Measurements from ENCODE around the gene C2CD3. TPM values are rescaled to one million over a fixed set of nuclear protein-coding genes. Genes with fewer than 3 reads are reported as not detected.

C2CD3 gene
- total RNA-seq, 4 donors from 2014 or later: 16.8 to 50.3 (median 29.0) TPM

DNA sequence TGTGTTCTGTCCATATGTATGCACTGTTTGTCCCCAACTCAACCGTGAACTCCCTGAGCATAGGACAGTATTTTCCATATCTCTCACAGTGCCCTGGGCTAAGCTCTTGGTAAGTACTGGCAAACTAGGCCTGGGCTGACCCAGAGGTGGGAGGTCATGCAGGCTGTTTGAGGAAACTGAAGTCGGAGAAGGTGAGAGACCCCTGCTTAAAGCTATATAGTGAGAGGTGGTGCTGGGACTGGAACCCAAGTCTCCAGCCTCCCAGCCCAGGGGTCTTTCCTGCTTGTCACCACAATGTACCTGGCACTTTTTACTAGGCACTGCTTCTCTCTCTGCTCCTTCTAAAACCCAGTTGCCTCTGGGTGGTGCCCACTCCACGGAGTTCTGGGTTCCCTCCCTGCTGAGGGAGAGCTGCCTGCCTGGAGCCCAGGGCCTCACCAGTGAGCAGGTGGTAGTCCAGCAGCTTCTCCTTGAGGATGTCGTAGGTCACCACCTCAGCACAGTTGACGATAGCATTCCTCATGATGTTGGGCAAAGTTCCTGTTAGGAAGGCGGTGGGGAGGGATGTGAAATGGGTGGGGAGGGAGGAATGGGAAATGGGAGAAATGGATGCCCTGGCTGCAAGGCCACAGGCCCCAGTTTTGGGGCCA lies 166.6 kb downstream of the C2CD3 start:
- no peaks in the 10 kb centered on the region for H3K9me3 ChIP-seq
- H3K27ac ChIP-seq: no peak overlapping the region
- H3K36me3 ChIP-seq: peaks cover 0 to 7% (median 0%) of the 10 kb centered on the region in 3 donors
- no peak overlapping the region for H3K4me3 ChIP-seq
- no peaks in the 10 kb centered on the region for H3K27me3 ChIP-seq
- no peak for TF ChIP-seq POLR2A (IDR thresholded peaks at IDR 0.05)
- TF ChIP-seq CTCF (IDR thresholded peaks at IDR 0.05): no peak
- peak in 1 of 3 donors; percentile 40 for DNase-seq
- peaks cover 0 to 6% (median 0%) of the 10 kb centered on the region in 4 donors for H3K4me1 ChIP-seq

DNA sequence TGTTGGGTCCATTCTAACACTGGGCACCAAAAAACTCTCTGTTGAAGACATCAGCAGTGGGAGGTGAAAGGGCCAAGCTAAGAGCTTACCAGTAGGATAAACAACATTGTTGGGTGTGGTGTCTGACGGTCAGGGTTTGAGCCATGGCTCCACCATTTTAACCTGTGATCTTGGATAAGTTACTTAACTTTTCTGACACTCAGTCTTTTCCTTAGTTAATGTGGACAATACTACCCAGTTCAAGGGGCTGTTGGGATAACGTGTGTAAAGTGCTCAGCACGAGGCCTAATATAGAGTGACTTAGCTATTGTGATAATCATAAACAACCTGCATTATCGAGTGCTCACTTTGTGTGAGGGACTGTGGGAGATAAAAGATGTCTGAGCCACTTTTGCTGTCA lies 168.0 kb downstream of the C2CD3 start:
- H3K27me3 ChIP-seq: no peaks in the 10 kb centered on the region
- no peak overlapping the region for H3K4me3 ChIP-seq
- H3K4me1 ChIP-seq: peaks cover 0 to 6% (median 0%) of the 10 kb centered on the region in 4 donors
- peak in 1 of 3 donors; percentile 14 for DNase-seq
- no peak overlapping the region for H3K27ac ChIP-seq
- TF ChIP-seq POLR2A (IDR thresholded peaks at IDR 0.05): no peak
- no peak for TF ChIP-seq CTCF (IDR thresholded peaks at IDR 0.05)
- H3K9me3 ChIP-seq: no peaks in the 10 kb centered on the region
- peaks cover 0 to 7% (median 0%) of the 10 kb centered on the region in 3 donors for H3K36me3 ChIP-seq

GRCh38 chr11:74001822-74002286 lies 168.9 kb downstream of the C2CD3 start:
- Histone ChIP-seq H3K4me3 (no peak overlapping the region), H3K27me3 (no peaks in the 10 kb centered on the region), H3K9me3 (no peaks in the 10 kb centered on the region), H3K27ac (no peak overlapping the region), H3K36me3 (peaks cover 0 to 7% (median 0%) of the 10 kb centered on the region in 3 donors), H3K4me1 (peaks cover 0 to 6% (median 0%) of the 10 kb centered on the region in 4 donors)
- DNase-seq: peak in 1 of 3 donors; percentile 36
- TF ChIP-seq POLR2A (IDR thresholded peaks at IDR 0.05) (no peak), CTCF (IDR thresholded peaks at IDR 0.05) (no peak)

DNA sequence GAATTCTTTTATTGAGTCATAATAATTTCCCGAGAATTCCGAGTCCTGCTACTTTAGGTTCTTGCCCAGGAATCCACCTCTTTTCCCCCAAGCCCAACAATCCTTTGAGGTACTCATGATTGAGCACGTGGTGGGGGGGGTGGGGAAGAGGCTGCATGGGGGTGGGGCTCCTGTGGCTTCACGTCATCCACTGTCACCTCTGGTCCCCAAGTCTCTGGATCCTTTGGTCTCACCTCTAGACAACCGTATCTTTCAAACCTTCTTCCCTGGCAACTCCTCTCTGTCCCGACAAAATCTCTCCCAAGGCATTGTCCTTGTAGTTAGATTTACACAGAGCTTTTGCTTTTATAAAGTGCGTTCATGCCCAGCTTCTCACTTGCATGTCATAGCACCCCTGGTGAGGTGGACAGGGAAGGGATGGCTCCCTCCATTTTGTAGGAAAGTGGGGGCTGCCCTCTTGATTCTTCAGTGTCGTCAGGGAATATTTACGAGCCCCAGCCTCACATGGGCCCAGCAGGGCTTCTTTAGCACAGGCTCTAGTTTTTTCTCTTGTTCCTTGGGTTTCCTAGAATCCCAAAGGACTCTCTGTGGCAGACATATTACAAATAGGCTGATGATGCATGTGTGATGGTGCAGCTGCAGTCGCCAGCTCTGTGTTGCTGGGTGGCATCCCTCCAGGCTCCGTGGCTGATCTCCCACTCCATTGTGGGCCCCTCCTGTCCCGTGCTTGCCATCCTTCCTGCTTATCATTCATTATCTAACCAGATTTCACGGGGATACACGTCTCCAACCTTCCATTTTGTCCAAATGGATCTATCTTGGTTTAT lies 170.3 kb downstream of the C2CD3 start:
- H3K27ac ChIP-seq: no peak overlapping the region
- no peaks in the 10 kb centered on the region for H3K27me3 ChIP-seq
- no peaks in the 10 kb centered on the region for H3K9me3 ChIP-seq
- H3K4me3 ChIP-seq: no peak overlapping the region
- TF ChIP-seq CTCF (IDR thresholded peaks at IDR 0.05) (no peak), POLR2A (IDR thresholded peaks at IDR 0.05) (no peak)
- DNase-seq: peak in 1 of 3 donors; percentile 24
- H3K36me3 ChIP-seq: peaks cover 0 to 7% (median 0%) of the 10 kb centered on the region in 3 donors
- peaks cover 0 to 7% (median 3%) of the 10 kb centered on the region in 4 donors for H3K4me1 ChIP-seq

DNA sequence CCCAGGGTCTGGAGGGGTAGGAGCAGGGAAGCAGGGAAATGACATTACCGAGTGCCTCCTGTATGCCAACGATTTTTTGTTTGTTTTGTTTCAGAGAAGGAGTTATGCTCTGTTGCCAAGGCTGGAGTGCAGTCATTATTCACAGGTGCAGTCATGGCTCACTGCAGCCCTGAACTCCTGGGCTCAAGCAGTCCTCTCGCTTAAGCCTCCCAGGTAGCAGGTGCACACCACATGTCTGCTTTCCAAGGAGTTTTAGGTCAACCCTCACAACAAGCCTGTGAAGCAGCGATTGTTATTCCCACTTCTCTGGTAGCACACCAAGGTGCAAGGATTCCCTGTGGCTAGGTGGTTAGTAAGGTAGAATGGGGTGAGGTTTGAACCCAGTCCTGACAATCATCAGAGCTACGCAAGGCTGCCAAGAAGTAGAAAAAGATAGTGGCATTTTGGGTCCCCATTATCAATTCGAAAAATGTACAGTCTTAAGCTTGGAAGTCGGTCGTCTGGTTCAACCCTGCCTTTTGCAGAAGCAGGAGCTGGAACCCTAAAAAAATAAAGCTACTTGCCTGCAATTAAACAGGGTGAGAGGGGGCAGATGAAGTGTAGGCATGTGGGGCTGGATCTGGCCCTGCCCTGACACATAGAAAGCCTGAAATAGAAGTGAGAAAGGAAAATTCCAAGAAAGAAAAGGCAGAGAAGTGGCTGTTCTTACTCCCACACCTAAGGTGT lies 171.1 kb downstream of the C2CD3 start:
- H3K4me1 ChIP-seq: peaks cover 0 to 10% (median 1%) of the 10 kb centered on the region in 4 donors
- no peak for TF ChIP-seq CTCF (IDR thresholded peaks at IDR 0.05)
- no peak for TF ChIP-seq POLR2A (IDR thresholded peaks at IDR 0.05)

More for the DNA sequence above, 171.1 kb downstream of the C2CD3 start:
- Histone ChIP-seq H3K27ac (peak overlapping the region in 1 of 4 donors; percentile 11), H3K27me3 (no peaks in the 10 kb centered on the region), H3K36me3 (peaks cover 0 to 7% (median 0%) of the 10 kb centered on the region in 3 donors), H3K9me3 (no peaks in the 10 kb centered on the region), H3K4me3 (no peak overlapping the region)
- peak in 2 of 3 donors; percentile 50 to 57 for DNase-seq
